ENCODE data around the gene RLN2.

GRCh38 chr9:5263351-5264218 lies 40.9 kb downstream of the RLN2 start:
- TF ChIP-seq SIN3A (IDR thresholded peaks at IDR 0.05; ENCODE audit: borderline replicate concordance, insufficient read depth, low read length) (no peak), POLR2AphosphoS5 (IDR thresholded peaks at IDR 0.05; ENCODE audit: low read depth, low read length) (no peak), TAF1 (IDR thresholded peaks at IDR 0.05; ENCODE audit: borderline replicate concordance, insufficient read depth, low read length) (no peak)
- TF ChIP-seq, protein P1, sequence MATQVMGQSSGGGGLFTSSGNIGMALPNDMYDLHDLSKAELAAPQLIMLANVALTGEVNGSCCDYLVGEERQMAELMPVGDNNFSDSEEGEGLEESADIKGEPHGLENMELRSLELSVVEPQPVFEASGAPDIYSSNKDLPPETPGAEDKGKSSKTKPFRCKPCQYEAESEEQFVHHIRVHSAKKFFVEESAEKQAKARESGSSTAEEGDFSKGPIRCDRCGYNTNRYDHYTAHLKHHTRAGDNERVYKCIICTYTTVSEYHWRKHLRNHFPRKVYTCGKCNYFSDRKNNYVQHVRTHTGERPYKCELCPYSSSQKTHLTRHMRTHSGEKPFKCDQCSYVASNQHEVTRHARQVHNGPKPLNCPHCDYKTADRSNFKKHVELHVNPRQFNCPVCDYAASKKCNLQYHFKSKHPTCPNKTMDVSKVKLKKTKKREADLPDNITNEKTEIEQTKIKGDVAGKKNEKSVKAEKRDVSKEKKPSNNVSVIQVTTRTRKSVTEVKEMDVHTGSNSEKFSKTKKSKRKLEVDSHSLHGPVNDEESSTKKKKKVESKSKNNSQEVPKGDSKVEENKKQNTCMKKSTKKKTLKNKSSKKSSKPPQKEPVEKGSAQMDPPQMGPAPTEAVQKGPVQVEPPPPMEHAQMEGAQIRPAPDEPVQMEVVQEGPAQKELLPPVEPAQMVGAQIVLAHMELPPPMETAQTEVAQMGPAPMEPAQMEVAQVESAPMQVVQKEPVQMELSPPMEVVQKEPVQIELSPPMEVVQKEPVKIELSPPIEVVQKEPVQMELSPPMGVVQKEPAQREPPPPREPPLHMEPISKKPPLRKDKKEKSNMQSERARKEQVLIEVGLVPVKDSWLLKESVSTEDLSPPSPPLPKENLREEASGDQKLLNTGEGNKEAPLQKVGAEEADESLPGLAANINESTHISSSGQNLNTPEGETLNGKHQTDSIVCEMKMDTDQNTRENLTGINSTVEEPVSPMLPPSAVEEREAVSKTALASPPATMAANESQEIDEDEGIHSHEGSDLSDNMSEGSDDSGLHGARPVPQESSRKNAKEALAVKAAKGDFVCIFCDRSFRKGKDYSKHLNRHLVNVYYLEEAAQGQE (IDR thresholded peaks at IDR 0.05; ENCODE audit: insufficient read depth in 1 of 2, low read depth in 2 of 2, low read length in 2 of 2) = no peak

Measured in PFSK-1 (cell line).